ENCODE results near the gene NME4.
"Not testable (repeated sequence)": the region's sequence is repeated elsewhere in the genome, so short reads cannot be mapped to it uniquely, and the experiment has no call there.

The NME4 gene

GRCh38 chr16:378113-378820, 18.7 kb upstream of the NME4 start:
- DNase-seq = not testable (repeated sequence)

- no peak for DNase-seq
These were observed 18.2 kb upstream of the NME4 start for GRCh38 chr16:378821-379182.

GRCh38 chr16:379183-379960, 17.6 kb upstream of the NME4 start:
- no peak for DNase-seq

DNA sequence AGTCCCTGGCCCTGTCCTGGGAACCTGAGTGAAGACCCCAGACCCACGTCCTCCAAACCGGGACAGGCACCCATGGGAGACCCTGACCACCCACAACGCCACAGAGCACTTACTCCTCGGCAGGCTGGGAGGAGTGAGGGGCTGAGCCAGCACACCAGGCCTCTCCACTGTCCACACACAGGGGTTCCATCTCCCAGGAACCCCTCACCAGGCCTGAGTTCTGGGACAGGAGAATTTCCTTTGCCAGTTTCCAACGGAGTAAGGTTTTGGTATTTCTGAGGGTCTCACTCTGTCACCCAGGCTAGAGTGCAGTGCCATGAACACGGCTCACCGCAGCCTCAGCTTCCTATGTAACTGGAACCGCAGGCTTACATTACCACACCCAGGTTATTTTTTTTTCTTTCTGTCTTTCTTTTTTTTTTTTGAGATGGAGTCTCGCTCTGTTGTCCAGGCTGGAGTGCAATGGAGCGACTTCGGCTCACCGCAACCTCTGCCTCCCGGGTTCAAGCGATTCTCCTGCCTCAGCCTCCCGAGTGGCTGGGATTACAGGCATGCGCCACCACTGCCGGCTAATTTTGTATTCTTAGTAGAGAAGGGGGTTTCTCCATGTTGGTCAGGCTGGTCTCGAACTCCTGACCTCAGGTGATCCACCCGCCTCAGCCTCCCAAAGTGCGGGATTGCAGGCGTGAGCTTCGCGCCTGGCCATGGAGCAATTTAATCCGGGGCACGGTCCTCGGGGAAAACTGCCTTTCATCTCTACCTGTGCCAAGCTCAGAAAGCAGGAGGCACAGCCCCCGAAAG, 16.8 kb upstream of the NME4 start:
- no peak for DNase-seq

DNA sequence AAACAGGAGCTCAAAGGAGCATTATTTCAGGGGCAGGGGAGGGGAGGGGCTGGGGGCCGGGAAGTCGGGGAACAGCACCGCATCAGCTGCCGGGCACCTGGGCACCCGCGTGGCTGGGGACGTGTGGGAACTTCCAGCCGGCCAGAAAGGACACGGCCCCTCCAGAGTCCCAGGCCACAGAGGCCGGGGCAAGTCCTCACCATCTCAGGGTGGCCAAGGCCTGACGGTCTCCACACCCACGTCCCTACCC, 16.3 kb upstream of the NME4 start:
- DNase-seq = no peak

DNA sequence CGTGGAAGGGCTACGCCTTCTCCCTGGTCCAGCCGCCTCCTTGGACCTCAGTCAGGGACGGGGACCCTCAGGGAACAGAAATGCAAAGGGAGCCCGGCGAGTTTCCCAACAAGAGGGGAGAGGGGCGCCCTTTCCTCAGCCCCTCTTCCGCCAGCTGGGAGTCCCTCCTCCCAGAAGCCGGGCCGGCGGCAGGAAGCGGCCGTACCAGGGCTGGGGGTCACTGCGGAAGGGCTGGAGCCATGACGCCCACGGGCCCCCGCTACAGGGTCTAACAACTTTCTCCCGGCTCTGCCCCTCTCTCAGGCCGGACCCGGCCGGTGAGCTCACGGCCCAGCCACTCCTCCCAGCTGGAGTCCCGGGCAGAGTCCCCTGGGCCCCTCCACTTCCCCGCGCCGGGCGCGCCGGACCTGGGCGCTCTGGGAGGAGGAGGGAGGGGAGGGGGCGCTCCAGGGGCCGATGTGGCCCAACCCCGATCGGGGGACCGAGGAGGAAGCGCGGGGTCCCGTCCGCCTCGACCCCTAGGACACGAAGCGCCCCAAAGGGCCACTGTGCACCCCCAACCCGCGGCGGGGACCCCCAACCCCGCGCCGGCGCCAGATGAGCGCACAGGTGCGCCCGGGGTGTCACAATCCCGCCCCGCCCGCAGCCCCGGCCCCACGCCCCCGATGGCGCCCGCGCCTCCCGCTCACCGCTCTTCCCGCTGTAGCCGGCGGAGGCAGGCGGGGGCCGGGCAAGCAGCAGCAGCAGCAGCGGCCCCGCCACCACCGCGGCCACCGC, 15.8 kb upstream of the NME4 start:
- no peak for DNase-seq

DNA sequence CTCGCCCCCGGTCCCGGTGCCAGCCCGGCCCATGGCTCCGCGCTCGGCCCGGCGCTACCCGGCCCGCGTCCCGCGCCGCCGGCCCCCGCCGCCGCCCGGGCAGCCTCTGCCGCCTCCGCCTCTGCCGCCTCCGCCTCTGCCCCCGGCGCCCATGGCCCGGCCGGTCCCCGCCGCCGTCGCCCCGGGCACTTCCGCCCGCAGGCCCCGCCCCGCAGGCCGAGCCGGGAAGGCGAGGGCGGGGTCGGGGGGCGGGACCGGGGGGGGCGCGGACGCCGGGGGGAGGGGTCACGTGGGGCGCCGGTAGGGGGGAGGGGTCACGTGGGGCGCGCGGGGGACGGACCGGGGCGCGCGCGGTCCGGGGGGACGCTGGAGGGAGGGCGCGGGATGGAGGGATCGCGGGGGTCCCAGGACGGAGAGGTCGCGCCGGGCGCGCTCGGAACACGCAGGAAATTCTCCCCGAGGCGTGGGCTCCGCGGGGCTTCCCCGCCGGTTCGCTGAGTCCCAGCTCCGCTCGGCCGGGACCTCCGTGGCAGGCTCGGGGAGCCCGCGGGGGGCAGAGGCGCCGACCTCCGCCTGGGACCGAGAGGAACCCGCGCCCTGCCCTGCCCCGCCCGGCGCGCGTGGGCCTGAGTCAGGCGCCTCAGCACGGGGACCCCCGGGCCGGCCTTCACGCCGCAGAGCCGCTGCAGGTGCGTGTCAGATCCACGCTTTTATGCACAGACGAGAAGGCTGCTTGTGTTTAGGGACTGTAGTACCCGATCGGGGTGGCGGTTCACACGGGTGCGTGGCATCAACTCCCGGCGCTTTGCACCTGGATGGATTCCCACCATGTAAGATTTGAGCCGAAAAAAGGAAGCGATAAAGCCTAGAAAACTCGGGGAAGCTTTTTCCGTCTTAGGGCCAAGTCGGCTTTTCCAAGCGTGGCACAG, 14.9 kb upstream of the NME4 start, which contains the start of gene PGAP6:
PGAP6 (minus strand) TSS at position 190 of the 929 bp plus-strand sequence; CDS start at position 33, 157 bp downstream.
- peak; percentile 83 for DNase-seq

DNA sequence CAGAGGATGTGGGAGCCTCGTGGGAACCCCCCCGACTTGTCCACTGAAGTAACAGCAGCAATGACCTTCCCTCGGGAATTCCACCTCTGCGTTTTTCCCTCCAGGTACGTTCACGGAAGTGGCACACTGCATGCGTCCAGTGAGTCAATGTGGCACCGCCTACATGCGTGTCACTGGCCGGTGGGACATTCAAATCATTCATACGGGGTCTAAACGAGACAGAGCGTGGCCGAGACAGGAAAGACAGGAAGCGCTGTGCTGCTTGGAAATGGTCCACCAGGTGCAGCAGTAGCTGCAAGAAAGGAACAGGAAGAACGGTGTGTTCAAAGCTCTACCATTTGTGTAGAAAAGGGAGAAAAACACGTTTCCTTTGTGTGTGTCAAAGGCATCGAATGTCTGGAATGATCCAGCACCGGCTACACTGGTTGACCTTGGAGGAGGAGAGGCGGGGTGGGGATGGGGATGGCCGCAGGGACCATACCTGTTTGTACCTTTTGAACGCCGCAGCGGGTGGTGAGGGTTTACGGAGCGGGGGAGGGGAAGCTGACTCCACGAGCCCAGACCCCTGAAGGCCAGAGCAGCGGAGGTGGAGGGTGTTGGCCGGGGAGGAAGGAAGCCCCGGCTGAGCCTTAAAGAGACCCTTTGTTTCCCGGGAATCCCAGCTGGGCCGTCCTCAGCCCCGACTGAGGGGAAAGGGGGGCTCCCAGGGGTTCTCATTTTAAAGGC, 13.5 kb upstream of the NME4 start:
- DNase-seq = no peak

- DNase-seq = no peak
These were observed 10.3 kb upstream of the NME4 start for GRCh38 chr16:386641-387156.

DNA sequence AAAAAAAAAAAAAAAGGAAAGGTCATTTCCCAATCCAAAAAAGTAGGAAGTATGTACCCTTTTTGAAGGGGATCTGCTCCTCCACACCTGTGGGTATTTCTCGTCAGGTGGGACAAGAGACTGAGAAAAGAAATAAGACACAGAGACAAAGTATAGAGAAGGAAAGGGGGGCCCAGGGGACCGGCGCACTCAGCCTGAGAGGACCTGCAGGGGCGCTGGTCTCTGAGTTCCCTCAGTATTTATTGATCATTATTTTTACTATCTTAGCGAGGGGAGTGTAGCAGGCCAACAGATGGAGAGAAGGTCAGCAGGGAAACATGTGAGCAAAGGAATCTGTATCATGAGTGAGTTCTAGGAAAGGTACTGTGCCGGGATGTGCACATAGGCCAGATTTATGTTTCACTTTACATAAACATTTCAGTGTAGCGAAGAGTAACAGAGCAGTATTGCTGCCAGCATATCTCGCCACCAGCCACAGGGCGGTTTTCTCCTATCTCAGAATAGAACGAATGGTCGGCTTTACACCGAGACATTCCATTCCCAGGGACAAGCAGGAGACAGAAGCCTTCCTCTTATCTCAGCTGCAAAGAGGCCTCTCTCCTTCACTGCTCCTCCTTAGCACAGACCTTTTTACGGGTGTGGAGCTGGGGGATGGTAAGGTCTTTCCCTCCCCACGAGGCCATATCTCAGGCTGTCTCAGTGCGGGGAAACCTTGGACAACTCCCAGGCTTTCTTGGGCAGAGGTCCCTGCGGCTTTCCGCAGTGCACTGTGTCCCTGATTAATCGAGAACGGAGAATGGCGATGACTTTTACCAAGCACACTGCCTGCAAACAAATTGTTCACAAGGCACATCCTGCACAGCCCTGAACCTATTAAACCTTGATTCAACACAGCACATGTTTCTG, 9.0 kb upstream of the NME4 start:
- not testable (repeated sequence) for DNase-seq

DNA sequence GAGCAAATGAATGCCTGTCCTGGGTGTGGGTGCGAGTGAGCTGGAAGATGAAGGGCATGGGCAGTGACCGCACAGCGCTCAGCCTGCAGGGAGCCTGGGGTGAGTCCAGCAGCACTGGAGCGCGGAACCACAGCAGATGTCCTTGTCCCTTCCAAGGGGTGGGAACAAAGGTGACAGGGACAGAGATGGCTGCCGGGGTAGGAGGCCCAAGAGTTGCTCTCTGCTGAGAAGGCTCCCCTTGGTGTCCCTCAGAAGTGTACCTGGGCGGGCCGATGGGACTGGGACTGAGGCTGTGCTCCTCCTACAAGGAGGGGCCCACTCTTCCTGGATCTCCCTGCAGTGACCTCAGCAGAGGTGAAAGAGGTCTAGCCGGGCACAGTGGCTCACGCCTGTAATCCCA, 7.6 kb upstream of the NME4 start:
- DNase-seq = no peak

DNA sequence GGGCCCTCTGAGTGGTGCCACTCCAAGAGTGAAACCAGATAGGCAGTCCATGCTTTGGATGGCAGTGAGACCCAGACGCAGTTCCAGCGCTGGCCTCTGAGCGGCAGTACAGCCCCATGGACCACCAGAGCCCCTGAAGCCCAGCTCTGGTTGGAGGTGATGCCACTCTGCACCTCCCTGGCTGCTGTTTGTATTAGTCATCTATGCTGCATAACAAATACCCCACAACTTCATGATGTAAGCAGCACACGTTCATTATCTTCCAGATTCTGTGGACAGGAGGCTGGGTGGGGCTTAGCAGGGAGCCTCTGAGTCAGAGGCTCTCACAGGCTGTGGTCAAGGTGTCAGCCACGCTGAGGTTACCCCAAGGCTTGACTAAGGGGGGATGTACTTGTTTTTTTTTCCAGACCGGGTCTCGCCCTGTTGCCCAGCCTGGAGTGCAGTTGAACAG, 5.1 kb upstream of the NME4 start:
- peak; percentile 94 for DNase-seq

- no peak for DNase-seq
These were observed 4.5 kb upstream of the NME4 start for GRCh38 chr16:392450-393030.

DNA sequence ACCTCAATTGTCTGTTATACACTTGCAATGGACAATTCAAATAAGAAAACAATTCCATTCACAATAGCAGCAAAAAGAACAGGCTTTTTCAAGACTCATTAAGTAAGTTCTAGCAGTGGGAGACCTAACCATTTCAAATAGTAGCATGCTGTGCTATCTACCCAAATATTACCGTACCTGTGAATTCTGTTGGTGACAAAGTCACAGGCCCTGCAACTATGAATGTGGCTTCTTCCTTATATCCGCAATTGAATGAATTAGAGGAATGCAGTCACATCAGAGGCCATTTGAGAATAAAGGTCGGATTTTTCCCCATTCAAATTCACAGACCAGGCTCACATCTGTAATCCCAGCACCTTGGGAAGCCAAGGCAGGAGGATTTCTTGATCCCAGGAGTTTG, 800 bp upstream of the NME4 start:
- no peak for DNase-seq

GRCh38 chr16:396605-397004, 394 bp upstream of the NME4 start:
- DNase-seq = no peak

DNA sequence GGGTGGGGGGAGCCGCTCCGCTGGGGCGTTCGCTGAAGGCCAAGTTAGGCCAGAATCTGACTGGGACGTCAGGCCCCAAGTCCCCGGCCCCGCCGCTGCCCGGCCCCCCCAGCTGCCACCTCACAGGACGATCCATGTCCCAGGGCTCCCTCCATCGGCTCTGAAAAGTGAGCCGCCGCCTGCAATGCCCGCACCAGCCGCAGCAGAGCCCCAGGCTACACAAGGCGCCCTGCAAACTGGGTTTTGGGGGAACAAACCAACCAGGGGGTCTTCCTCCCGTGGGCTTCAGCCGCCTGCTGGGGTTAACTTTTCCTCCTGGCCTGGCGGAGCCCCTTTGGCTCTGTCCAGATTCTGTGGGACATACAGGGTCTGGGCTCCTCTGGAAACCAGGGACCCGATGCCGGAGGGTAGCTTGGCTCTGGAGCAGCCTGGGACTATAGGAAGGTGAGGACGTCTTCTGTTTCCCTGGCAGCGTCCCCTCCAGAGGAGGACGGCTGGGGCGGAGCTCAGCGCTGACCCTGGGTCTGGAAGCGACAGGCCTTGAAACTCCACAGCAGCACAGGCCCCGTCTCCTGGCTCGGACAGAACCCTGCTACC, 835 bp downstream of the NME4 start:
- DNase-seq = no peak

GRCh38 chr16:398561-399339, 1.8 kb downstream of the NME4 start:
- DNase-seq = no peak

DNA sequence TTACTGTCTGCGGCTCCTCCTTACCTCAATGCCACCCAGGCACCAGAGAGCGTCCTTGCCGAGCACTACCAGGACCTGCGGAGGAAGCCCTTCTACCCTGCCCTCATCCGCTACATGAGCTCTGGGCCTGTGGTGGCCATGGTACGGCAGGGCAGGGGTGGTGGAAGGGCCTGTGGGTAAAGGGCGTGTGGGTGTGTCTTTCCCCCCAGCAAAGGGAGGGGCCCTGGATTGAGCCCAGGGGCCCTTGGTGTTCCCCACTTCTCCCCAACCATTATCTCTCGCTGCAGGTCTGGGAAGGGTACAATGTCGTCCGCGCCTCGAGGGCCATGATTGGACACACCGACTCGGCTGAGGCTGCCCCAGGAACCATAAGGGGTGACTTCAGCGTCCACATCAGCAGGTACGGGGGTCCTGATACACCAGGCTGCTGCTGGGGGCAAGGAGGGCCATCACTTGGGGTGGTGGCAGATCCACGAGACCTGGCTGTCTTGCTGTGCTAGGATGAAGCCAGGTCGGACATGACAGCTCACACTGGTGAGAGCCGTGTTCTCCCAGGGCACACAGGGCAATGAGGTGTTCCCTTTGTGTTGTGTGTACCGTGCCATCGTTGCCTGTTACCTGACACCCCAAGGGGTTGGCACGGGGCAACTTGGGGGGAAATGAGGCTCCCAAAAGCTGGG, 2.5 kb downstream of the NME4 start:
- DNase-seq = no peak

All from activated CD8-positive, alpha-beta memory T cell treated with anti-CD3 and anti-CD28 coated beads, Interleukin-2, amount 50 U/mL, for 48 hours (primary cell).